Esophagus squamous epithelium (tissue), 5 donors: ENCODE measurements around the gene ESR2. TPM values are rescaled to one million over a fixed set of nuclear protein-coding genes. Genes with fewer than 3 reads are reported as not detected.

Source experiments
- DNase-seq: peaks from one replicate; lab custom pipeline; 2025; lab: John Stamatoyannopoulos, UW
- H3K27ac ChIP-seq, 4 donors: fragments of 200-600 bp; sonication (generic); one replicate each; pipeline ENCODE4 v1.5.1; 2016 to 2019; ENCODE audit warnings: mild to moderate bottlenecking in 1 of 4
- H3K27me3 ChIP-seq, 4 donors: fragments of 200-600 bp; sonication (generic); 1 replicate in 3 of 4; 2 replicates in 1 of 4; pipeline versions ENCODE4 v1.5.1 to v1.6.0; 2017 to 2021; ENCODE audit warnings: antibody characterized with exemption in 1 of 4
- H3K36me3 ChIP-seq, 3 donors: fragments of 200-600 bp; sonication (generic); one replicate each; pipeline ENCODE4 v1.5.1; 2016 to 2019
- H3K4me1 ChIP-seq, 3 donors: fragments of 200-600 bp; sonication (generic); one replicate each; pipeline ENCODE4 v1.5.1; 2017 to 2019
- H3K4me3 ChIP-seq, 4 donors: fragments of 200-600 bp; sonication (generic); 1 replicate in 3 of 4; 2 replicates in 1 of 4; pipeline ENCODE4 v1.5.1; 2016 to 2019; ENCODE audit warnings: mild to moderate bottlenecking in 2 of 4, moderate library complexity in 1 of 4
- H3K9me3 ChIP-seq, 3 donors: fragments of 200-600 bp; sonication (generic); one replicate each; pipeline ENCODE4 v1.5.1; 2016 to 2019
- POLR2A ChIP-seq, 4 donors: fragments of 450-650 bp; IDR thresholded peaks; one replicate each; pipeline ENCODE4 v1.6.1; 2017; ENCODE audit warnings: antibody characterized with exemption in 4 of 4, mild to moderate bottlenecking in 4 of 4, moderate library complexity in 3 of 4
- WGBS, 2 donors: methylation state at CpG; one replicate each; pipeline ENCODE4 v1.1.5; 2018; 5-methylcytosine and 5-hydroxymethylcytosine counted together
- intact Hi-C: fragments of 100-400 bp; cut with DNase I; formaldehyde crosslinking; loops from one replicate; pipeline ENCODE4 v1.15.0; 2022
- total RNA-seq, 4 donors: library from RNA; depleted of rRNA; stranded (reverse); fragments of >200 nt; gene quantifications; one replicate each; pipeline ENCODE4 v1.1.0, GENCODE V29; 2016
- TF ChIP-seq, protein P1 (sequence below), 6 experiments: fragments of 450-650 bp in 4 of 6; fragments of 200-600 bp in 2 of 6; sonication (generic) in 2 of 6; IDR thresholded peaks; one replicate each; pipeline ENCODE4 v1.5.1; 2016 to 2019; ENCODE audit warnings: antibody characterized with exemption in 6 of 6, mild to moderate bottlenecking in 4 of 6, moderate library complexity in 4 of 6
- donor health status: DM: yes; HTN: yes; CAD: no.

The ESR2 gene
- total RNA-seq, 4 donors from 2014 or later = 0.29 to 2.7 (median 0.31) TPM; not detected in 1

DNA sequence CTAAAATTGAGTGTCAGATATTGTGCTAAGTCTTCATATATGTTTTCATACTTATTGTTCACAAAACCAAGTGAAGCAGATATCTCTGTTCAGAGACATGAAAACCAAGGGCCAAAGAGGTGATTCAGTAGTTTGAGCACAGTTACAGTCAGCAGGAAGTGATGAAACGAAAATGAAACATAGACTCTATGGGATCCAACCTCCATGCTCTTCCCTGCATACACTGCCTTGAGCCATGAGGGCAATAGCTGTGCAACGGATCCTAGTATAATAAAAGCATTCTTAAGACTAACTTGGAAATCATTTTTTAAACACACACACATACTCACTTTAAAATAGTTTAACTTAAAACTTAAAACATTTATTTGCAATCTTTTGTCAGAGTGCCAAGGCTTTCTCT, 27.9 kb downstream of the ESR2 start:
- no peaks in the 10 kb centered on the region for H3K27me3 ChIP-seq
- H3K9me3 ChIP-seq = no peaks in the 10 kb centered on the region
- no peaks in the 10 kb centered on the region for H3K4me1 ChIP-seq
- no peak for DNase-seq
- intact Hi-C loops = no loop called here
- H3K36me3 ChIP-seq = no peaks in the 10 kb centered on the region
- WGBS, 2 donors = 51 to 54% methylated on average over 2 of the region's 2 CpGs
- no peak for TF ChIP-seq POLR2A (IDR thresholded peaks at IDR 0.05)
- TF ChIP-seq, protein P1, sequence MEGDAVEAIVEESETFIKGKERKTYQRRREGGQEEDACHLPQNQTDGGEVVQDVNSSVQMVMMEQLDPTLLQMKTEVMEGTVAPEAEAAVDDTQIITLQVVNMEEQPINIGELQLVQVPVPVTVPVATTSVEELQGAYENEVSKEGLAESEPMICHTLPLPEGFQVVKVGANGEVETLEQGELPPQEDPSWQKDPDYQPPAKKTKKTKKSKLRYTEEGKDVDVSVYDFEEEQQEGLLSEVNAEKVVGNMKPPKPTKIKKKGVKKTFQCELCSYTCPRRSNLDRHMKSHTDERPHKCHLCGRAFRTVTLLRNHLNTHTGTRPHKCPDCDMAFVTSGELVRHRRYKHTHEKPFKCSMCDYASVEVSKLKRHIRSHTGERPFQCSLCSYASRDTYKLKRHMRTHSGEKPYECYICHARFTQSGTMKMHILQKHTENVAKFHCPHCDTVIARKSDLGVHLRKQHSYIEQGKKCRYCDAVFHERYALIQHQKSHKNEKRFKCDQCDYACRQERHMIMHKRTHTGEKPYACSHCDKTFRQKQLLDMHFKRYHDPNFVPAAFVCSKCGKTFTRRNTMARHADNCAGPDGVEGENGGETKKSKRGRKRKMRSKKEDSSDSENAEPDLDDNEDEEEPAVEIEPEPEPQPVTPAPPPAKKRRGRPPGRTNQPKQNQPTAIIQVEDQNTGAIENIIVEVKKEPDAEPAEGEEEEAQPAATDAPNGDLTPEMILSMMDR (IDR thresholded peaks at IDR 0.05) = no peak
- H3K4me3 ChIP-seq = no peak overlapping the region
- no peak overlapping the region for H3K27ac ChIP-seq

DNA sequence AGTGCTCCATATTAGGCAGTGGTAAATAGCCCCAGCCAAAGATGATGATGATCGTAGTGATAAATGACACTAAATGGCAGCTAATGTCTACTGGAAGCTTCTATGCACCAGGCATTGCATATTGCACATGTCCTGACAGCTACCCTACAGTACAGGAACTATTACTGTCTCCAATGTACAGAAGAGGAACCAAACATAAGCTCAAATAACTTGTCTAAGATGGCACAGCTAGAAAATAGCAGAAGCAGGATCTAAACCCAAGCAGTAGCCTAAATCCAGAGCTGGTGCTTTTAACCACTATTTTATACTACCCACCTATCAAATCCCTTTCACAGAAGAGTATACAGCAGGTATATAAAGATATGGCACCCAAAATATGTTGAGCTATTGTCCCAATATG, 28.9 kb downstream of the ESR2 start:
- H3K9me3 ChIP-seq = no peaks in the 10 kb centered on the region
- H3K27me3 ChIP-seq = no peaks in the 10 kb centered on the region
- 83 to 100% methylated on average over 1 of the region's 1 CpG for WGBS, 2 donors
- no peaks in the 10 kb centered on the region for H3K4me1 ChIP-seq
- no peak overlapping the region for H3K4me3 ChIP-seq
- no peak overlapping the region for H3K27ac ChIP-seq
- no peak for DNase-seq
- TF ChIP-seq, protein P1 (IDR thresholded peaks at IDR 0.05) = no peak
- TF ChIP-seq POLR2A (IDR thresholded peaks at IDR 0.05) = no peak
- no peaks in the 10 kb centered on the region for H3K36me3 ChIP-seq
- intact Hi-C loops = no loop called here

DNA sequence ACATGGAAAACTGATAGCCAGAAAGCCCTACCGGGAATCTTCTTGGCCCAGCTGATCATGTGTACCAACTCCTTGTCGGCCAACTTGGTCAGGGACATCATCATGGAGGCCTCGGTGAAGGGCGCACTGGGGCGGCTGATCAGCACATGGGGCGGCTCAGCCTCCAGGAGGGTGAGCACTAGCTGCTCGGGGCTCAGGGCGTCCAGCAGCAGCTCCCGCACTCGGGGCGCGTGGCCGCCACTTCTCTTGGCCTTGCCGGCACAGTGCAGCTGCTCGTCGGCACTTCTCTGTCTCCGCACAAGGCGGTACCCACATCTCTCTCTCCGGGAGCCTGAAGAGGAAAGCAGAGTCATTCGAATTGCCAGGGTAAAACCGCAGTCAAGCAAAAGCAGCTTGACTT, 33.8 kb downstream of the ESR2 start:
- intact Hi-C loops = no loop called here
- no peak for DNase-seq
- Histone ChIP-seq H3K27ac (no peak overlapping the region), H3K4me3 (no peak overlapping the region), H3K27me3 (no peaks in the 10 kb centered on the region), H3K9me3 (no peaks in the 10 kb centered on the region), H3K4me1 (no peaks in the 10 kb centered on the region), H3K36me3 (no peaks in the 10 kb centered on the region)
- WGBS, 2 donors = 94% methylated on average over 3 to 15 of the region's 21 CpGs
- no peak for TF ChIP-seq POLR2A (IDR thresholded peaks at IDR 0.05)
- TF ChIP-seq, protein P1 (IDR thresholded peaks at IDR 0.05) = no peak

DNA sequence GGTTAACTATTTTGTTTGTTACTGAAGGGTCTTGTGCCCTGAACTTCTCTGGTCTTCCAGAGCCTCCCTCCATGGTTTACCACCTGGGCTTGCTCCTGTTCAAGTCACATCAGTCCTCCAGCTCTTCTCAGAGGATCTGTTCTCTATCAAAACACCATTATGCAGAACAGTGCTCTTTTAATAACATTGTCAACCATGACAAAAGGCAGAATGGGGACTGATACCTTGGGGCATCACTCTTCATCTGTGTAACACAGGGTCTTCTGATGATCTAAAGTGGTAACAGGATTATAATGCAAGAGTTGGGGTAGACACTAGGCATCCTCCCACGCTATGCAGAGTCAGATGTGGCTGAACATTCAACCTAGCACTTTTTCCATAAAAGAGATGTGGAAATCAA, 38.4 kb downstream of the ESR2 start:
- H3K27ac ChIP-seq = no peak overlapping the region
- intact Hi-C loops = no loop called here
- no peak for TF ChIP-seq POLR2A (IDR thresholded peaks at IDR 0.05)
- TF ChIP-seq, protein P1 (IDR thresholded peaks at IDR 0.05) = no peak
- H3K27me3 ChIP-seq = no peaks in the 10 kb centered on the region
- H3K4me1 ChIP-seq = no peaks in the 10 kb centered on the region
- no peak overlapping the region for H3K4me3 ChIP-seq
- no peak for DNase-seq
- no peaks in the 10 kb centered on the region for H3K36me3 ChIP-seq
- WGBS, 2 donors = 69 to 89% methylated on average over 1 of the region's 1 CpG
- no peaks in the 10 kb centered on the region for H3K9me3 ChIP-seq

DNA sequence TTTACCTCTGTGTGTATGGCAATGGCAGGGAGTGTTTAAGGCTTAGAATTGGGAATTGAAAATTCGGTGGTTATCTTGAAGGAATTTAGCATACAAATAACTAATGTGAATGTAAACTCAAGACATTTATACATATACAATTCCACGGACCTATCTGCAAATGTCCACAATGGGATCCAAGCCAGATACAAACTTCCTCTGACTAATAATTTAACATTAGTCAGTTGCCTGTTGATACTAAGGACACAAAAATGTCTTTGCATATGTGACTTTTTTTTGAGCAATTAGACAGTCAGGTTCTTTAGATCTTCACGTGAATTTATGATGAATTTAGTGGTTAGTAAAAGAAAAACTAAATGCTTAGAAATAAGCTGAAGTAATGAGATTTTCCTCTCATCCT, 40.5 kb downstream of the ESR2 start:
- 44 to 52% methylated on average over 3 of the region's 3 CpGs for WGBS, 2 donors

More for the DNA sequence above, 40.5 kb downstream of the ESR2 start:
- DNase-seq = no peak
- H3K9me3 ChIP-seq = no peaks in the 10 kb centered on the region
- H3K36me3 ChIP-seq = no peaks in the 10 kb centered on the region
- no peak for TF ChIP-seq POLR2A (IDR thresholded peaks at IDR 0.05)
- TF ChIP-seq, protein P1 (IDR thresholded peaks at IDR 0.05) = no peak
- peaks cover 0 to 2% (median 0%) of the 10 kb centered on the region in 3 donors for H3K4me1 ChIP-seq
- no peaks in the 10 kb centered on the region for H3K27me3 ChIP-seq
- no peak overlapping the region for H3K4me3 ChIP-seq
- intact Hi-C loops = no loop called here
- no peak overlapping the region for H3K27ac ChIP-seq
